Measurements from ENCODE around the gene HSPG2.

The HSPG2 gene

GRCh38 chr1:21863981-21864380 is 73.1 kb downstream of the HSPG2 start:
- Histone ChIP-seq H3K79me2 (ENCODE audit: control insufficient read depth, insufficient read depth, low read length, poor library complexity) (no peaks in the 10 kb centered on the region), H3K79me1 (ENCODE audit: low read length) (no peaks in the 10 kb centered on the region), H3K27ac (ENCODE audit: low read depth, low read length) (no peak overlapping the region), H4K8ac (ENCODE audit: low read depth, low read length) (no peak overlapping the region), H2AK5ac (ENCODE audit: low read length) (no peak overlapping the region), H4K91ac (ENCODE audit: low read depth, low read length) (no peak overlapping the region), H3K27me3 (ENCODE audit: insufficient read depth, low read length) (no peaks in the 10 kb centered on the region), H2BK12ac (ENCODE audit: low read length) (no peak overlapping the region), H2BK5ac (ENCODE audit: low read depth, low read length, poor library complexity) (no peak overlapping the region), H3K4me1 (ENCODE audit: control insufficient read depth in 1 of 2, insufficient read depth in 2 of 2, low read length in 2 of 2) (no peaks in the 10 kb centered on the region), H2AFZ (ENCODE audit: insufficient read depth, low read length, poor library complexity) (no peak overlapping the region), H3K18ac (ENCODE audit: low read length) (no peak overlapping the region), H3K4me2 (ENCODE audit: low read length) (no peak overlapping the region), H3K9ac (ENCODE audit: low read length) (no peak overlapping the region), H3K36me3 (ENCODE audit: control insufficient read depth in 1 of 2, insufficient read depth in 2 of 2, low read length in 2 of 2) (peaks cover 79 to 83% of the 10 kb centered on the region in 2 experiments), H2BK120ac (ENCODE audit: insufficient read depth, low read length, poor library complexity) (no peak overlapping the region), H3K4me3 (ENCODE audit: low read depth, low read length) (no peak overlapping the region), H3K23ac (ENCODE audit: low read length) (no peak overlapping the region), H3K14ac (ENCODE audit: low read length) (no peak overlapping the region), H4K12ac (ENCODE audit: low read depth, low read length) (no peak overlapping the region), H3K4ac (ENCODE audit: low read depth, low read length) (no peak overlapping the region), H3K9me3 (ENCODE audit: insufficient read depth, low read depth, low read length) (peaks cover 12% of the 10 kb centered on the region)
- DNase-seq, result no peak
- no CpG with 5 or more reads among the region's 12 CpGs for WGBS (ENCODE audit: extremely low coverage, insufficient coverage, insufficient read length)

GRCh38 chr1:21861602-21862429 is 75.3 kb downstream of the HSPG2 start:
- Histone ChIP-seq H2BK120ac (ENCODE audit: insufficient read depth, low read length, poor library complexity) (no peak overlapping the region), H2BK5ac (ENCODE audit: low read depth, low read length, poor library complexity) (no peak overlapping the region), H3K4ac (ENCODE audit: low read depth, low read length) (no peak overlapping the region), H3K23ac (ENCODE audit: low read length) (no peak overlapping the region), H3K36me3 (ENCODE audit: control insufficient read depth in 1 of 2, insufficient read depth in 2 of 2, low read length in 2 of 2) (peaks cover 82 to 89% of the 10 kb centered on the region in 2 experiments), H2BK12ac (ENCODE audit: low read length) (no peak overlapping the region), H3K27ac (ENCODE audit: low read depth, low read length) (no peak overlapping the region), H3K9me3 (ENCODE audit: insufficient read depth, low read depth, low read length) (peaks cover 12% of the 10 kb centered on the region), H3K27me3 (ENCODE audit: insufficient read depth, low read length) (no peaks in the 10 kb centered on the region), H3K18ac (ENCODE audit: low read length) (no peak overlapping the region), H4K12ac (ENCODE audit: low read depth, low read length) (no peak overlapping the region), H4K8ac (ENCODE audit: low read depth, low read length) (no peak overlapping the region), H3K14ac (ENCODE audit: low read length) (no peak overlapping the region), H3K4me1 (ENCODE audit: control insufficient read depth in 1 of 2, insufficient read depth in 2 of 2, low read length in 2 of 2) (no peaks in the 10 kb centered on the region), H2AFZ (ENCODE audit: insufficient read depth, low read length, poor library complexity) (no peak overlapping the region), H3K4me2 (ENCODE audit: low read length) (no peak overlapping the region), H3K4me3 (ENCODE audit: low read depth, low read length) (peak overlapping the region; percentile 10), H4K91ac (ENCODE audit: low read depth, low read length) (no peak overlapping the region), H3K79me2 (ENCODE audit: control insufficient read depth, insufficient read depth, low read length, poor library complexity) (no peaks in the 10 kb centered on the region), H2AK5ac (ENCODE audit: low read length) (no peak overlapping the region), H3K9ac (ENCODE audit: low read length) (no peak overlapping the region), H3K79me1 (ENCODE audit: low read length) (no peaks in the 10 kb centered on the region)
- WGBS (ENCODE audit: extremely low coverage, insufficient coverage, insufficient read length), result no CpG with 5 or more reads among the region's 19 CpGs
- DNase-seq, result no peak

- no peak overlapping the region for H4K12ac ChIP-seq (ENCODE audit: low read depth, low read length)
- H3K14ac ChIP-seq (ENCODE audit: low read length), result no peak overlapping the region
- no peak for DNase-seq
- H3K23ac ChIP-seq (ENCODE audit: low read length), result no peak overlapping the region
- no peak overlapping the region for H3K4ac ChIP-seq (ENCODE audit: low read depth, low read length)
- no peak overlapping the region for H2BK12ac ChIP-seq (ENCODE audit: low read length)
- no peaks in the 10 kb centered on the region for H3K79me1 ChIP-seq (ENCODE audit: low read length)
- no peaks in the 10 kb centered on the region for H3K79me2 ChIP-seq (ENCODE audit: control insufficient read depth, insufficient read depth, low read length, poor library complexity)
- H3K9me3 ChIP-seq (ENCODE audit: insufficient read depth, low read depth, low read length), result peaks cover 12% of the 10 kb centered on the region
- no peak overlapping the region for H2AFZ ChIP-seq (ENCODE audit: insufficient read depth, low read length, poor library complexity)
- H2AK5ac ChIP-seq (ENCODE audit: low read length), result no peak overlapping the region
- H2BK5ac ChIP-seq (ENCODE audit: low read depth, low read length, poor library complexity), result no peak overlapping the region
- H4K91ac ChIP-seq (ENCODE audit: low read depth, low read length), result no peak overlapping the region
- no peak overlapping the region for H3K4me3 ChIP-seq (ENCODE audit: low read depth, low read length)
- peaks cover 84 to 87% of the 10 kb centered on the region in 2 experiments for H3K36me3 ChIP-seq (ENCODE audit: control insufficient read depth in 1 of 2, insufficient read depth in 2 of 2, low read length in 2 of 2)
- no CpG with 5 or more reads among the region's 3 CpGs for WGBS (ENCODE audit: extremely low coverage, insufficient coverage, insufficient read length)
- H2BK120ac ChIP-seq (ENCODE audit: insufficient read depth, low read length, poor library complexity), result no peak overlapping the region
- H3K27me3 ChIP-seq (ENCODE audit: insufficient read depth, low read length), result no peaks in the 10 kb centered on the region
- H3K9ac ChIP-seq (ENCODE audit: low read length), result no peak overlapping the region
- no peak overlapping the region for H3K4me2 ChIP-seq (ENCODE audit: low read length)
- no peak overlapping the region for H3K27ac ChIP-seq (ENCODE audit: low read depth, low read length)
- no peak overlapping the region for H4K8ac ChIP-seq (ENCODE audit: low read depth, low read length)
- no peaks in the 10 kb centered on the region for H3K4me1 ChIP-seq (ENCODE audit: control insufficient read depth in 1 of 2, insufficient read depth in 2 of 2, low read length in 2 of 2)
- H3K18ac ChIP-seq (ENCODE audit: low read length), result no peak overlapping the region
These were observed 76.1 kb downstream of the HSPG2 start for GRCh38 chr1:21860971-21861370.

GRCh38 chr1:21859669-21860179 is 77.4 kb downstream of the HSPG2 start:
- H3K9ac ChIP-seq (ENCODE audit: low read length), result no peak overlapping the region
- no peak overlapping the region for H3K27ac ChIP-seq (ENCODE audit: low read depth, low read length)
- H3K9me3 ChIP-seq (ENCODE audit: insufficient read depth, low read depth, low read length), result peaks cover 11% of the 10 kb centered on the region
- H2BK5ac ChIP-seq (ENCODE audit: low read depth, low read length, poor library complexity), result no peak overlapping the region
- H4K12ac ChIP-seq (ENCODE audit: low read depth, low read length), result no peak overlapping the region
- no peaks in the 10 kb centered on the region for H3K79me2 ChIP-seq (ENCODE audit: control insufficient read depth, insufficient read depth, low read length, poor library complexity)
- peaks cover 84 to 87% of the 10 kb centered on the region in 2 experiments for H3K36me3 ChIP-seq (ENCODE audit: control insufficient read depth in 1 of 2, insufficient read depth in 2 of 2, low read length in 2 of 2)
- H3K14ac ChIP-seq (ENCODE audit: low read length), result no peak overlapping the region
- H3K4me2 ChIP-seq (ENCODE audit: low read length), result no peak overlapping the region
- no peak overlapping the region for H2AFZ ChIP-seq (ENCODE audit: insufficient read depth, low read length, poor library complexity)
- no peaks in the 10 kb centered on the region for H3K79me1 ChIP-seq (ENCODE audit: low read length)
- DNase-seq, result no peak
- H2BK12ac ChIP-seq (ENCODE audit: low read length), result no peak overlapping the region
- no peak overlapping the region for H3K4me3 ChIP-seq (ENCODE audit: low read depth, low read length)
- no peaks in the 10 kb centered on the region for H3K4me1 ChIP-seq (ENCODE audit: control insufficient read depth in 1 of 2, insufficient read depth in 2 of 2, low read length in 2 of 2)
- H4K8ac ChIP-seq (ENCODE audit: low read depth, low read length), result no peak overlapping the region
- no peaks in the 10 kb centered on the region for H3K27me3 ChIP-seq (ENCODE audit: insufficient read depth, low read length)
- H4K91ac ChIP-seq (ENCODE audit: low read depth, low read length), result no peak overlapping the region
- no peak overlapping the region for H3K4ac ChIP-seq (ENCODE audit: low read depth, low read length)
- no peak overlapping the region for H2BK120ac ChIP-seq (ENCODE audit: insufficient read depth, low read length, poor library complexity)
- no CpG with 5 or more reads among the region's 10 CpGs for whole genome bisulfite sequencing (ENCODE audit: extremely low coverage, insufficient coverage, insufficient read length)
- H3K18ac ChIP-seq (ENCODE audit: low read length), result no peak overlapping the region
- no peak overlapping the region for H2AK5ac ChIP-seq (ENCODE audit: low read length)
- no peak overlapping the region for H3K23ac ChIP-seq (ENCODE audit: low read length)

Measured in trophoblast cell (in vitro differentiated cells and primary cell).